Stimulated activated CD4-positive, alpha-beta T cell treated with anti-CD3 and anti-CD28 coated beads, Interleukin-1b, Interleukin-23, amount 100 ng/mL, for 4 hours (primary cell): Measurements from ENCODE around the gene COL12A1.

ENCODE experiments used
- DNase-seq, 2 donors: peaks; one replicate each; pipeline ENCODE4 v3.0.0-alpha.2; 2020; ENCODE audit warnings: low read depth in 2 of 2

COL12A1 gene

GRCh38 chr6:75180864-75181263 lies 25.0 kb downstream of the COL12A1 start:
- DNase-seq: no peak

GRCh38 chr6:75178757-75179156 lies 27.1 kb downstream of the COL12A1 start:
- DNase-seq: no peak

- no peak for DNase-seq
These were observed 29.7 kb downstream of the COL12A1 start for GRCh38 chr6:75176076-75176582.

GRCh38 chr6:75171986-75172385 lies 33.9 kb downstream of the COL12A1 start:
- DNase-seq: no peak

- DNase-seq: no peak
These were observed 34.3 kb downstream of the COL12A1 start for GRCh38 chr6:75171567-75171966.

GRCh38 chr6:75170691-75171560 lies 34.9 kb downstream of the COL12A1 start:
- no peak for DNase-seq

- no peak for DNase-seq
These were observed 35.9 kb downstream of the COL12A1 start for GRCh38 chr6:75169689-75170586.

- no peak for DNase-seq
These were observed 38.0 kb downstream of the COL12A1 start for GRCh38 chr6:75167851-75168250.

- DNase-seq: no peak
These were observed 38.5 kb downstream of the COL12A1 start for GRCh38 chr6:75167325-75167724.

- DNase-seq: no peak
These were observed 39.1 kb downstream of the COL12A1 start for GRCh38 chr6:75166773-75167172.

- no peak for DNase-seq
These were observed 39.6 kb downstream of the COL12A1 start for GRCh38 chr6:75166236-75166635.

GRCh38 chr6:75158176-75158575 lies 47.7 kb downstream of the COL12A1 start:
- no peak for DNase-seq

GRCh38 chr6:75157336-75157735 lies 48.5 kb downstream of the COL12A1 start:
- no peak for DNase-seq

GRCh38 chr6:75156186-75156878 lies 49.5 kb downstream of the COL12A1 start:
- DNase-seq: no peak

- no peak for DNase-seq
These were observed 50.2 kb downstream of the COL12A1 start for GRCh38 chr6:75155631-75156030.

GRCh38 chr6:75154973-75155372 lies 50.9 kb downstream of the COL12A1 start:
- no peak for DNase-seq

GRCh38 chr6:75150685-75151412 lies 55.0 kb downstream of the COL12A1 start:
- no peak for DNase-seq

- no peak for DNase-seq
These were observed 56.2 kb downstream of the COL12A1 start for GRCh38 chr6:75149696-75150095.

GRCh38 chr6:75149240-75149639 lies 56.6 kb downstream of the COL12A1 start:
- DNase-seq: no peak

- DNase-seq: no peak
These were observed 58.3 kb downstream of the COL12A1 start for GRCh38 chr6:75147512-75147911.

- DNase-seq: no peak
These were observed 59.9 kb downstream of the COL12A1 start for GRCh38 chr6:75145976-75146375.
